GM18858 (cell line): ENCODE results near the gene MSN.
A peak's percentile ranks its signal among the peaks of the same experiment; 100 is the strongest.
"Not testable (repeated sequence)": the region's sequence is repeated elsewhere in the genome, so short reads cannot be mapped to it uniquely, and the experiment has no call there.

Source experiments
- ATAC-seq: cut with Tn5 transposase; IDR thresholded peaks from one replicate; pipeline ENCODE4 v1.9.1; 2021; ENCODE audit not compliant: unreplicated experiment

Gene MSN

GRCh38 chrX:65667503-65668376 lies at the start of gene MSN:
MSN (plus strand) TSS chrX:65667654; CDS start chrX:65667842, 188 bp downstream.
- ATAC-seq, result peak; percentile 48

GRCh38 chrX:65620096-65620705 lies 47.3 kb upstream of the MSN start:
- not testable (repeated sequence) for ATAC-seq

GRCh38 chrX:65630771-65631170 lies 36.7 kb upstream of the MSN start:
- ATAC-seq, result no peak

- no peak for ATAC-seq
Measured at GRCh38 chrX:65633826-65634225, 33.6 kb upstream of the MSN start.

- ATAC-seq, result no peak
Measured at GRCh38 chrX:65634732-65635131, 32.7 kb upstream of the MSN start.

- no peak for ATAC-seq
Measured at GRCh38 chrX:65635378-65635777, 32.1 kb upstream of the MSN start.

GRCh38 chrX:65635822-65636221 lies 31.6 kb upstream of the MSN start:
- ATAC-seq, result no peak

- ATAC-seq, result not testable (repeated sequence)
Measured at GRCh38 chrX:65636261-65636660, 31.2 kb upstream of the MSN start.

GRCh38 chrX:65637335-65637734 lies 30.1 kb upstream of the MSN start:
- no peak for ATAC-seq

GRCh38 chrX:65642914-65643491 lies 24.5 kb upstream of the MSN start:
- ATAC-seq, result no peak

- ATAC-seq, result no peak
Measured at GRCh38 chrX:65643531-65644052, 23.9 kb upstream of the MSN start.

- no peak for ATAC-seq
Measured at GRCh38 chrX:65644621-65645289, 22.7 kb upstream of the MSN start.

GRCh38 chrX:65647801-65648200 lies 19.7 kb upstream of the MSN start:
- no peak for ATAC-seq

GRCh38 chrX:65652098-65652497 lies 15.4 kb upstream of the MSN start:
- no peak for ATAC-seq

GRCh38 chrX:65657009-65657441 lies 10.4 kb upstream of the MSN start:
- not testable (repeated sequence) for ATAC-seq

- ATAC-seq, result no peak
Measured at GRCh38 chrX:65657659-65658058, 9.8 kb upstream of the MSN start.

GRCh38 chrX:65658229-65658628 lies 9.2 kb upstream of the MSN start:
- ATAC-seq, result no peak

GRCh38 chrX:65667157-65667502 lies 324 bp upstream of the MSN start:
- no peak for ATAC-seq

GRCh38 chrX:65668377-65669310 lies 1.2 kb downstream of the MSN start:
- no peak for ATAC-seq

GRCh38 chrX:65671286-65671685 lies 3.8 kb downstream of the MSN start:
- no peak for ATAC-seq
